Astrocyte (in vitro differentiated cells and primary cell): ENCODE results near the gene HSD17B12. TPM values are rescaled to one million over a fixed set of nuclear protein-coding genes. Genes with fewer than 3 reads are reported as not detected.

Source experiments
- DNase-seq: peaks from one replicate; pipeline ENCODE4 v3.0.0-alpha.2; 2010; ENCODE audit warnings: low read depth
- FAIRE-seq: peaks from 2 replicates; lab custom pipeline; 2011; peaks lifted over from hg19 to GRCh38; lab: Jason Lieb, UNC
- H2AFZ ChIP-seq: 2 replicates; pipeline ENCODE4 v1.6.0; 2012; ENCODE audit warnings: low read depth, low read length, inconsistent platforms
- H3K27ac ChIP-seq: 2 replicates; pipeline ENCODE4 v1.5.1; 2011; ENCODE audit warnings: low read depth, low read length, inconsistent platforms
- H3K27me3 ChIP-seq: 2 replicates; pipeline ENCODE4 v1.6.0; 2011; ENCODE audit warnings: low read length, inconsistent platforms; ENCODE audit not compliant: insufficient read depth
- H3K36me3 ChIP-seq: 2 replicates; pipeline ENCODE4 v1.5.1; 2011; ENCODE audit warnings: low read length, inconsistent platforms; ENCODE audit not compliant: insufficient read depth
- H3K4me1 ChIP-seq: 2 replicates; pipeline ENCODE4 v1.5.1; 2011; ENCODE audit warnings: low read length, inconsistent platforms; ENCODE audit not compliant: insufficient read depth
- H3K4me2 ChIP-seq: 2 replicates; pipeline ENCODE4 v1.6.0; 2012; ENCODE audit warnings: low read length, inconsistent platforms
- H3K4me3 ChIP-seq: 2 replicates; pipeline ENCODE4 v1.5.1; 2011; ENCODE audit warnings: low read depth, mild to moderate bottlenecking, low read length, inconsistent platforms; ENCODE audit not compliant: insufficient read depth
- H3K79me2 ChIP-seq: 2 replicates; pipeline ENCODE4 v1.6.0; 2012; ENCODE audit warnings: mild to moderate bottlenecking, low read length, inconsistent platforms; ENCODE audit not compliant: insufficient read depth
- H3K9ac ChIP-seq: 2 replicates; pipeline ENCODE4 v1.6.0; 2012; ENCODE audit warnings: mild to moderate bottlenecking, low read length, inconsistent platforms
- H3K9me3 ChIP-seq: 2 replicates; pipeline ENCODE4 v1.5.1; 2012; ENCODE audit warnings: low read depth, mild to moderate bottlenecking, low read length, inconsistent platforms; ENCODE audit not compliant: insufficient read depth
- H4K20me1 ChIP-seq: 2 replicates; pipeline ENCODE4 v1.6.0; 2012; ENCODE audit warnings: low read length, inconsistent platforms; ENCODE audit not compliant: insufficient read depth
- H3K27ac Mint-ChIP-seq: one replicate; pipeline ENCODE4 v1.8.0; 2021; ENCODE audit warnings: mild to moderate bottlenecking, mixed read lengths; ENCODE audit not compliant: unreplicated experiment
- H3K27me3 Mint-ChIP-seq: one replicate; pipeline ENCODE4 v1.8.0; 2021; ENCODE audit warnings: low read depth, mixed read lengths; ENCODE audit not compliant: unreplicated experiment
- H3K36me3 Mint-ChIP-seq: one replicate; pipeline ENCODE4 v1.8.0; 2021; ENCODE audit warnings: low read depth, mixed read lengths; ENCODE audit not compliant: unreplicated experiment
- H3K4me1 Mint-ChIP-seq: one replicate; pipeline ENCODE4 v1.8.0; 2021; ENCODE audit warnings: low read depth, mixed read lengths; ENCODE audit not compliant: unreplicated experiment
- H3K4me3 Mint-ChIP-seq: one replicate; pipeline ENCODE4 v1.8.0; 2021; ENCODE audit warnings: mild to moderate bottlenecking, moderate library complexity, mixed read lengths; ENCODE audit not compliant: unreplicated experiment
- H3K9me3 Mint-ChIP-seq: one replicate; pipeline ENCODE4 v1.8.0; 2021; ENCODE audit warnings: mild to moderate bottlenecking, mixed read lengths; ENCODE audit not compliant: unreplicated experiment
- EZH2 ChIP-seq: IDR thresholded peaks from 2 replicates; pipeline ENCODE4 v1.6.1; 2012; ENCODE audit warnings: mild to moderate bottlenecking, low read length, inconsistent platforms; ENCODE audit not compliant: insufficient read depth
- total RNA-seq: library from RNA; stranded (reverse); gene quantifications from 2 replicates; pipeline ENCODE4 v1.2.1, GENCODE V29; 2021
- TF ChIP-seq, protein P1 (sequence below): IDR thresholded peaks from 2 replicates; pipeline ENCODE4 v1.5.1; 2011; ENCODE audit warnings: low read depth, mild to moderate bottlenecking, inconsistent platforms, low read length, moderate library complexity; ENCODE audit not compliant: insufficient read depth

Gene HSD17B12
- total RNA-seq, 1 donor from 2014 or later, result 132 TPM

DNA sequence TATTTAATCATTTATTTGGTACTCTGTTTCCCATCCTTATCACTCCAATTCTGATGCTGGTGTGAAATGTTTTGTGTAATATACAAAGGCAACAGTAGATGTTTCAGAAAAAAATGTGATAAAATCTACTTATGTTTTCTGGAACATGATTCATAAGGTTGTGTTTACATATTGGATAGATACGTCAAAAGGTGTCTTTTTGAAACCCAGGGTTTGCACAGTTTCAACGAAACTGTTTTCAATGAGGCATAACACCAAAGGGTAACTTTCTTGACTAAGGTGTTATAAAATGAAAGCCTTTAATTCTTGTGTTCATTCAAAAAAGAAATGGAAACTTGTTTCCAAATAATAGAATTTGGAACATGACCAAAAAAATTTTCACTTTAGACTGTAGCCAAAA, 33.8 kb upstream of the HSD17B12 start:
- Mint-ChIP-seq H3K36me3 (peaks cover 3% of the 10 kb centered on the region), H3K27ac (no peak overlapping the region), H3K4me3 (no peak overlapping the region), H3K27me3 (no peaks in the 10 kb centered on the region), H3K4me1 (peaks cover 4% of the 10 kb centered on the region), H3K9me3 (no peaks in the 10 kb centered on the region)
- TF ChIP-seq EZH2, result no peak
- TF ChIP-seq, protein P1, sequence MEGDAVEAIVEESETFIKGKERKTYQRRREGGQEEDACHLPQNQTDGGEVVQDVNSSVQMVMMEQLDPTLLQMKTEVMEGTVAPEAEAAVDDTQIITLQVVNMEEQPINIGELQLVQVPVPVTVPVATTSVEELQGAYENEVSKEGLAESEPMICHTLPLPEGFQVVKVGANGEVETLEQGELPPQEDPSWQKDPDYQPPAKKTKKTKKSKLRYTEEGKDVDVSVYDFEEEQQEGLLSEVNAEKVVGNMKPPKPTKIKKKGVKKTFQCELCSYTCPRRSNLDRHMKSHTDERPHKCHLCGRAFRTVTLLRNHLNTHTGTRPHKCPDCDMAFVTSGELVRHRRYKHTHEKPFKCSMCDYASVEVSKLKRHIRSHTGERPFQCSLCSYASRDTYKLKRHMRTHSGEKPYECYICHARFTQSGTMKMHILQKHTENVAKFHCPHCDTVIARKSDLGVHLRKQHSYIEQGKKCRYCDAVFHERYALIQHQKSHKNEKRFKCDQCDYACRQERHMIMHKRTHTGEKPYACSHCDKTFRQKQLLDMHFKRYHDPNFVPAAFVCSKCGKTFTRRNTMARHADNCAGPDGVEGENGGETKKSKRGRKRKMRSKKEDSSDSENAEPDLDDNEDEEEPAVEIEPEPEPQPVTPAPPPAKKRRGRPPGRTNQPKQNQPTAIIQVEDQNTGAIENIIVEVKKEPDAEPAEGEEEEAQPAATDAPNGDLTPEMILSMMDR, result no peak
- Histone ChIP-seq H3K4me1 (peaks cover 5% of the 10 kb centered on the region), H3K27ac (no peak overlapping the region), H2AFZ (no peak overlapping the region), H3K4me2 (no peak overlapping the region), H3K36me3 (peaks cover 2% of the 10 kb centered on the region), H3K9me3 (no peaks in the 10 kb centered on the region), H3K27me3 (no peaks in the 10 kb centered on the region), H3K4me3 (no peak overlapping the region), H4K20me1 (no peaks in the 10 kb centered on the region), H3K9ac (no peak overlapping the region), H3K79me2 (peaks cover 25% of the 10 kb centered on the region)
- DNase-seq (no peak), FAIRE-seq (no peak)

DNA sequence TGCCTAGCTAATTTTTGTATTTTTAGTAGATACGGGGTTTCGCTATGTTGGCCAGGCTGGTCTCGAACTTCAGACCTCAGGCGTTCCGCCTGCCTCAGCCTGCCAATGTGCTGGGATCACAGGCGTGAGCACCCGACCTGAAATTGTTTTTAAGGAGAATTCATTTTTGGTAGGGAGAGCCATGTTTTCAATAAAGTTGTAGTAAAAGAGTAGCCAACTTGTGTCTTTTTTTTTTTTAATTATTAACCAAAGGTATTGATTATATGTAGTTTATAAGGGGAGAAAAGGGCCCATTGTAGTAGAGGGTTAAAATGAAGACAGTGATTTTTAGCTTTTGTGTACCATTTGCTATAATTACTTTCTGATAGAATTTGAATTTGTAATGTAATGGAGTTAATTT, 31.6 kb upstream of the HSD17B12 start:
- peaks cover 2% of the 10 kb centered on the region for H3K36me3 ChIP-seq
- no peaks in the 10 kb centered on the region for H3K9me3 ChIP-seq
- H3K27ac ChIP-seq, result no peak overlapping the region
- DNase-seq (no peak), FAIRE-seq (no peak)
- H3K4me1 Mint-ChIP-seq, result peaks cover 2% of the 10 kb centered on the region
- no peak overlapping the region for H3K9ac ChIP-seq
- TF ChIP-seq EZH2, result no peak
- TF ChIP-seq, protein P1, result no peak
- peaks cover 25% of the 10 kb centered on the region for H3K79me2 ChIP-seq
- peaks cover 7% of the 10 kb centered on the region for H3K27me3 Mint-ChIP-seq
- peaks cover 5% of the 10 kb centered on the region for H3K4me1 ChIP-seq
- H3K4me3 Mint-ChIP-seq, result no peak overlapping the region
- no peak overlapping the region for H3K4me3 ChIP-seq
- H3K27me3 ChIP-seq, result no peaks in the 10 kb centered on the region
- no peaks in the 10 kb centered on the region for H3K9me3 Mint-ChIP-seq
- H3K27ac Mint-ChIP-seq, result no peak overlapping the region
- H3K4me2 ChIP-seq, result no peak overlapping the region
- no peak overlapping the region for H2AFZ ChIP-seq
- H3K36me3 Mint-ChIP-seq, result peaks cover 3% of the 10 kb centered on the region
- H4K20me1 ChIP-seq, result no peaks in the 10 kb centered on the region

DNA sequence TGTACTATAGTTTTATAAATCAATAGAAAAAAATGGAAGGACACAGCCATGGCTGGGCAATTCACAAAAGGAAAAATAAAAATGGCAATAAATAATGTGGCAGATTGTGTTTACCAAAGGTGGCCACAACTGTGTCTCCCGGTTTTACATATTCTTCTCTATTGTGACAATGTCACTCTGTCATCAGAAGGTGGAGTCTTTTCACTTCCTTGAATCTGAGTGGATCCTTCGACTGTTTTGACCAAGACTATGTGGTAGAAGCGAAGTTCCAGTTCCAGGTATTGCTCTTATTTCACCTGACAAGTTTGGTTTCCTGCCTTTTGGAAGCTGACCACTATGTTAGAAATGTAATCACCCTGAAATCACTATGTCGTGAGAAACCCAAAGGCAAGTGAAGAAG, 31.0 kb upstream of the HSD17B12 start:
- H3K27ac Mint-ChIP-seq, result no peak overlapping the region
- no peak overlapping the region for H3K4me3 Mint-ChIP-seq
- H3K4me3 ChIP-seq, result no peak overlapping the region
- H3K9me3 ChIP-seq, result no peaks in the 10 kb centered on the region
- no peaks in the 10 kb centered on the region for H4K20me1 ChIP-seq
- peaks cover 5% of the 10 kb centered on the region for H3K4me1 ChIP-seq
- H2AFZ ChIP-seq, result no peak overlapping the region
- H3K4me1 Mint-ChIP-seq, result peaks cover 2% of the 10 kb centered on the region
- H3K4me2 ChIP-seq, result no peak overlapping the region
- no peaks in the 10 kb centered on the region for H3K9me3 Mint-ChIP-seq
- peaks cover 7% of the 10 kb centered on the region for H3K27me3 Mint-ChIP-seq
- DNase-seq, result no peak
- peaks cover 2% of the 10 kb centered on the region for H3K36me3 ChIP-seq
- no peaks in the 10 kb centered on the region for H3K27me3 ChIP-seq
- H3K79me2 ChIP-seq, result peaks cover 21% of the 10 kb centered on the region
- no peak overlapping the region for H3K9ac ChIP-seq
- FAIRE-seq, result no peak
- no peak overlapping the region for H3K27ac ChIP-seq
- TF ChIP-seq, protein P1, result no peak
- no peak for TF ChIP-seq EZH2
- peaks cover 3% of the 10 kb centered on the region for H3K36me3 Mint-ChIP-seq
